Nephron (organoid): ENCODE data around the gene COL18A1.

Experiments
- H3K27ac Mint-ChIP-seq, 3 experiments: 2 replicates each; pipeline ENCODE4 v1.8.0; 2020; ENCODE audit warnings: mixed read lengths in 3 of 3, mild to moderate bottlenecking in 2 of 3, moderate library complexity in 1 of 3
- H3K27me3 Mint-ChIP-seq: 2 replicates; pipeline ENCODE4 v1.8.0; 2021; ENCODE audit warnings: low read depth, mild to moderate bottlenecking, moderate library complexity, mixed read lengths
- H3K36me3 Mint-ChIP-seq: 2 replicates; pipeline ENCODE4 v1.8.0; 2020; ENCODE audit warnings: low read depth, mixed read lengths
- H3K4me1 Mint-ChIP-seq: 2 replicates; pipeline ENCODE4 v1.8.0; 2020; ENCODE audit warnings: mixed read lengths
- H3K4me3 Mint-ChIP-seq, 3 experiments: 2 replicates each; pipeline ENCODE4 v1.8.0; 2020; ENCODE audit warnings: mild to moderate bottlenecking in 3 of 3, mixed read lengths in 3 of 3, moderate library complexity in 2 of 3
- H3K9me3 Mint-ChIP-seq: 2 replicates; pipeline ENCODE4 v1.8.0; 2020; ENCODE audit warnings: mixed read lengths
- CTCF ChIP-seq, 3 experiments: fragments of 200-600 bp; sonication (generic); IDR thresholded peaks; one replicate each; pipeline ENCODE4 v1.5.0; 2021; ENCODE audit warnings: antibody characterized with exemption in 3 of 3; ENCODE audit not compliant: unreplicated experiment in 3 of 3

COL18A1 gene

GRCh38 chr21:45496151-45496967, 91.4 kb downstream of the COL18A1 start:
- TF ChIP-seq CTCF (IDR thresholded peaks at IDR 0.05; ENCODE audit: unreplicated experiment in 3 of 3) = no peak
- Mint-ChIP-seq H3K4me1 (no peaks in the 10 kb centered on the region), H3K9me3 (no peaks in the 10 kb centered on the region), H3K36me3 (peaks cover 12% of the 10 kb centered on the region), H3K4me3 (no peak overlapping the region), H3K27me3 (peaks cover 3% of the 10 kb centered on the region), H3K27ac (no peak overlapping the region)

GRCh38 chr21:45496968-45497845, 92.2 kb downstream of the COL18A1 start:
- TF ChIP-seq CTCF (IDR thresholded peaks at IDR 0.05; ENCODE audit: unreplicated experiment in 3 of 3) = no peak
- H3K27me3 Mint-ChIP-seq = no peaks in the 10 kb centered on the region
- no peak overlapping the region for H3K4me3 Mint-ChIP-seq
- H3K4me1 Mint-ChIP-seq = no peaks in the 10 kb centered on the region
- no peak overlapping the region for H3K27ac Mint-ChIP-seq
- peaks cover 13% of the 10 kb centered on the region for H3K36me3 Mint-ChIP-seq
- H3K9me3 Mint-ChIP-seq = no peaks in the 10 kb centered on the region

- TF ChIP-seq CTCF (IDR thresholded peaks at IDR 0.05; ENCODE audit: unreplicated experiment in 3 of 3) = no peak
- Mint-ChIP-seq H3K9me3 (peaks cover 2% of the 10 kb centered on the region), H3K27ac (no peak overlapping the region), H3K4me3 (no peak overlapping the region), H3K36me3 (peaks cover 20% of the 10 kb centered on the region), H3K4me1 (no peaks in the 10 kb centered on the region), H3K27me3 (no peaks in the 10 kb centered on the region)
Measured at GRCh38 chr21:45497846-45498645, 93.1 kb downstream of the COL18A1 start.

GRCh38 chr21:45498646-45499000, 93.7 kb downstream of the COL18A1 start:
- Mint-ChIP-seq H3K36me3 (peaks cover 20% of the 10 kb centered on the region), H3K27ac (no peak overlapping the region), H3K9me3 (peaks cover 2% of the 10 kb centered on the region), H3K4me1 (no peaks in the 10 kb centered on the region), H3K27me3 (no peaks in the 10 kb centered on the region), H3K4me3 (no peak overlapping the region)
- TF ChIP-seq CTCF (IDR thresholded peaks at IDR 0.05; ENCODE audit: unreplicated experiment in 3 of 3) = no peak

- TF ChIP-seq CTCF (IDR thresholded peaks at IDR 0.05; ENCODE audit: unreplicated experiment in 3 of 3) = no peak
- no peak overlapping the region for H3K27ac Mint-ChIP-seq
- H3K4me3 Mint-ChIP-seq = no peak overlapping the region
- no peaks in the 10 kb centered on the region for H3K4me1 Mint-ChIP-seq
- peaks cover 2% of the 10 kb centered on the region for H3K9me3 Mint-ChIP-seq
- peaks cover 20% of the 10 kb centered on the region for H3K36me3 Mint-ChIP-seq
- H3K27me3 Mint-ChIP-seq = no peaks in the 10 kb centered on the region
Measured at GRCh38 chr21:45499201-45499750, 94.3 kb downstream of the COL18A1 start.
